Measurements from ENCODE around the gene CTDP1.
"Not testable (repeated sequence)": the region's sequence is repeated elsewhere in the genome, so short reads cannot be mapped to it uniquely, and the experiment has no call there.

Gene CTDP1

DNA sequence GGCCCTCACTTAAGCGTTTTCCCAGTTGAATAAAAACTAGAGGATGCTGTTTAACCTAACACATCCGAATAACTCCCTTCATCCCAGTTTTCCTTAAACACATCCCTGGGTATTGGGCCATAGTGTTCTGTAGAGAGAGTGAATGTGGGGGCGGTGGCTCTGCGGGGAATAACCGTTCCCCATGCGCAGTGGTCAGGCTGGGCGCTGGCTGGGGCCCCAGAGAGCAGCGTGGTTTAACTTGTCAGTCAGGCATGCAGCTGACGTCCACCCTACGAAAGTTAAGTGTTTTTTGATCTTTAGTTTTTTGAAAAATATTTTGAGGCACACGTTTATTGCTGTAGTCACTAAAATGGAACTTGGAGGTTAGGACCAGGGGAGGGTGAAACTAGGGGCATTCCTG lies 33.7 kb downstream of the CTDP1 start:
- H3K4me3 Mint-ChIP-seq: no peak overlapping the region
- H3K36me3 Mint-ChIP-seq: peaks cover 28% of the 10 kb centered on the region
- no peaks in the 10 kb centered on the region for H3K9me3 Mint-ChIP-seq
- no peak overlapping the region for H3K27ac Mint-ChIP-seq
- H3K4me1 Mint-ChIP-seq: peaks cover under 1% of the 10 kb centered on the region
- DNase-seq (ENCODE audit: low spot score in 2 of 2) (no peak), ATAC-seq (ENCODE audit: low read depth) (no peak)
- H3K27me3 Mint-ChIP-seq: no peaks in the 10 kb centered on the region

DNA sequence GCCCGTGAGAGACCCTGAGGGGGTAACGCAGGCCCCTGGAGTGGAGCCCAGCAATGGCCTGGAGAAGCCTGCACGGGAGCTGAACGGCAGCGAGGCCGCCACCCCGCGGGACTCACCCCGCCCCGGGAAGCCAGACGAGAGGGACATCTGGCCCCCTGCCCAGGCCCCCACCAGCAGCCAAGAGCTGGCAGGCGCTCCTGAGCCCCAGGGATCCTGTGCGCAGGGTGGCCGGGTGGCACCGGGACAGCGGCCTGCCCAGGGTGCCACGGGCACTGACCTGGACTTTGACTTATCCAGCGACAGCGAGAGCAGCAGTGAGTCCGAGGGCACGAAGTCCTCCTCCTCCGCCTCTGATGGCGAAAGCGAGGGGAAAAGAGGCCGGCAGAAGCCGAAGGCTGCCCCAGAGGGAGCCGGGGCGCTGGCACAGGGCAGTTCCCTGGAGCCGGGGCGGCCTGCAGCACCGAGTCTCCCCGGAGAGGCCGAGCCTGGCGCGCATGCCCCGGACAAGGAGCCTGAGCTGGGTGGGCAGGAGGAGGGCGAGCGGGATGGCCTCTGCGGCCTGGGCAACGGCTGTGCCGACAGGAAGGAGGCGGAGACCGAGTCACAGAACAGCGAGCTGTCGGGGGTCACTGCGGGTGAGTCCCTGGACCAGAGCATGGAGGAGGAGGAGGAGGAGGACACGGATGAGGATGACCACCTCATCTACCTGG lies 35.1 kb downstream of the CTDP1 start:
- Mint-ChIP-seq H3K4me1 (no peaks in the 10 kb centered on the region), H3K9me3 (peaks cover 1% of the 10 kb centered on the region), H3K4me3 (no peak overlapping the region), H3K36me3 (peaks cover 41% of the 10 kb centered on the region), H3K27ac (no peak overlapping the region), H3K27me3 (no peaks in the 10 kb centered on the region)
- DNase-seq (ENCODE audit: low spot score in 2 of 2): no peak
- ATAC-seq (ENCODE audit: low read depth): no peak

DNA sequence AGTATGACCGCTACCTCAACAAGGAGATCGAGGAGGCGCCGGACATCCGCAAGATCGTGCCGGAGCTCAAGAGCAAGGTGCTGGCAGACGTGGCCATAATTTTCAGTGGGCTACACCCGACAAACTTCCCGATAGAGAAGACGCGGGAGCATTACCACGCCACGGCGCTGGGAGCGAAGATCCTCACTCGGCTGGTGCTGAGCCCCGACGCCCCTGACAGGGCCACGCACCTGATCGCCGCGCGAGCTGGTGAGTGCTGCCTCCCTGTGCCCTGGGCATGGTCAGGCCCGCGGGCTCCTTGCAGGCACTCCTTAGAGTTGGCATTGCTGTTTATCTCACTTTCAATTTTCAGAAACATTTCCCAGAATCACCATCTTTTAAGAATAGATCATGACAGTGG lies 35.7 kb downstream of the CTDP1 start:
- no peak overlapping the region for H3K4me3 Mint-ChIP-seq
- H3K27ac Mint-ChIP-seq: no peak overlapping the region
- H3K27me3 Mint-ChIP-seq: no peaks in the 10 kb centered on the region
- no peaks in the 10 kb centered on the region for H3K4me1 Mint-ChIP-seq
- ATAC-seq (ENCODE audit: low read depth) (no peak), DNase-seq (ENCODE audit: low spot score in 2 of 2) (no peak)
- H3K9me3 Mint-ChIP-seq: peaks cover 1% of the 10 kb centered on the region
- H3K36me3 Mint-ChIP-seq: peaks cover 40% of the 10 kb centered on the region

DNA sequence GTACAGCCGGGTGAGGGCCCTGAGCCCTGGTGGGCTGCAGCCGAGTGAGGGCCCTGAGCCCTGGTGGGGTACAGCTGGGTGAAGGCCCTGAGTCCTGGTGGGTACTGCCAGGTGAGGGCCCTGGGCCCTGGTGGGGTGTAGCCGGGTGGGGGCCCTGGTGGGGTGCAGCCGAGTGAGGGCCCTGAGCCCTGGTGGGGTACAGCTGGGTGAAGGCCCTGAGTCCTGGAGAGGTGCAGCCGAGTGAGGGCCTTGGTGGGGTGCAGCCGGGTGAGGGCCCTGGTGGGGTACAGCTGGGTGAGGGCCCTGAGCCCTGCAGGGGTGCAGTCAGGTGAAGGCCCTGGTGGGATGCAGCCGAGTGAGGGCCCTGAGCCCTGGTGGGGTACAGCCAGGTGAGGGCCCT lies 37.5 kb downstream of the CTDP1 start:
- Mint-ChIP-seq H3K27me3 (no peaks in the 10 kb centered on the region), H3K4me1 (no peaks in the 10 kb centered on the region), H3K4me3 (no peak overlapping the region), H3K36me3 (peaks cover 33% of the 10 kb centered on the region), H3K27ac (no peak overlapping the region), H3K9me3 (peaks cover 1% of the 10 kb centered on the region)
- DNase-seq (ENCODE audit: low spot score in 2 of 2): no peak
- no peak for ATAC-seq (ENCODE audit: low read depth)

DNA sequence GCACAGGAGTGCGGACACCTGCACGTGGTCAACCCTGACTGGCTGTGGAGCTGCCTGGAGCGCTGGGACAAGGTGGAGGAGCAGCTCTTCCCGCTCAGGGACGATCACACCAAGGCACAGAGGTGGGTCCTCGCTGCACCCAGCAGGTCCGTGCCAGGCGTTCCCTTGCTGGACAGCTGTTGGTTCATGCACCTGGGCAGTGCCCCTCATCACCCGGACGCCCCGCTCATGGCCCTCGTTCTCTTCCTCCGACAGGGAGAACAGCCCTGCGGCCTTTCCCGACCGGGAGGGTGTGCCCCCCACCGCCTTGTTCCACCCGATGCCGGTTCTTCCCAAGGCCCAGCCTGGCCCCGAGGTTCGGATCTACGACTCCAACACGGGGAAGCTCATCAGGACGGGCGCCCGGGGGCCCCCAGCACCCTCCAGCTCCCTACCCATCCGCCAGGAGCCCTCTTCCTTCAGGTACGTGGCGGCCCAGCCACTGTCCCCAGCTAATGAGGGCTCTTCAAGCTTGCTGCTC lies 38.0 kb downstream of the CTDP1 start:
- Mint-ChIP-seq H3K4me3 (no peak overlapping the region), H3K27me3 (no peaks in the 10 kb centered on the region), H3K36me3 (peaks cover 33% of the 10 kb centered on the region), H3K4me1 (no peaks in the 10 kb centered on the region), H3K27ac (no peak overlapping the region), H3K9me3 (peaks cover 1% of the 10 kb centered on the region)
- no peak for DNase-seq (ENCODE audit: low spot score in 2 of 2)
- ATAC-seq (ENCODE audit: low read depth): no peak

DNA sequence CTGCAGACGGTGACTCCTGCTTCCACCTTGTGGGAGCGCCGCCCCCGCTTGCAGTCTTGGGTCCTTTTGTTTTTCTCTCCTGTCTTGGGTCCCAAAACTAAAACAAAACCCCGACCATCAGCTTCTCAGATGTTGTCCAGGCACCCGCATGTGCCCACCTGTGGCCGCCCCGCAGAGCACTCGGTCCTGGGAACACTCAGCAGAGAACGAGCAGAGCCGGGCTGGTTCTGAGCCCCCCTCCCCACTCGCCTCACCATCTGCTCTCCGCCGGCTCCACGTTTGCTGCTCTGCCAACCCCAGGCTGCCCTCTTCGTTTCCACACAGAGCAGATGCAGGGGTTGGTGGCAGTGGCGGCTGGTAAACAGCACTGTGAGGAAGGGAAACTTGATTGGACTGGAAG lies 38.5 kb downstream of the CTDP1 start:
- Mint-ChIP-seq H3K4me1 (no peaks in the 10 kb centered on the region), H3K9me3 (peaks cover 1% of the 10 kb centered on the region), H3K27me3 (no peaks in the 10 kb centered on the region), H3K27ac (no peak overlapping the region), H3K4me3 (no peak overlapping the region), H3K36me3 (peaks cover 37% of the 10 kb centered on the region)
- no peak for ATAC-seq (ENCODE audit: low read depth)
- DNase-seq (ENCODE audit: low spot score in 2 of 2): no peak

DNA sequence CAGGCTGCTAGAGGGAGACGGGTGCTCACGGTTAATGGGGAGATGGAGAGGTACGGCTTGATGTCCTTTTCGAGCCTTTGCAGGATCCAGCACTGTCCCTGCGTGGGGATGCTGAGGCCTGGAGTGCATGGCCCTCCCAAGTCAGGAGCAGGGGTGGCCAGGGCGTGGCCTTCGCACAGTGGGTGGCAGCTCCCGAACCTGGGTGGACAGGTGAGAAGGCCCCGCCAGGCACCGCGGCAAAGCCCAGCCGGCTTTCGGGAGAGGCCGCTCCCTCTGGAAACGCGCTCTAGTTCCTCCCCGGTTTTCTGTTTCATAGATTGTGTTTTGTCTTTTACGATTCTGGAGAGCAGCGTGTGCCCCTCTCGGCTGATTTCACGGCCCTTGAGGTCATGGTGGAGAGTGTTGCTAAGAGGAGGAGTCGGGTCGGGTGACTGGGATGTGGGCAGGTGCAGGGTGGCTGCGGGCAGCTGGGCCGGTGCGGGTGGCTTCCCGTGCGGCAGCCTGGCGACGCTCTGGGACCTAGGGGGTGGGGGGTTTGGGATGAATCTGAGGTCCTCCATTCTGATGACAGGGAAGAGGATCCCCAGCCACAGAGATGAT lies 39.4 kb downstream of the CTDP1 start:
- H3K36me3 Mint-ChIP-seq: peaks cover 37% of the 10 kb centered on the region
- H3K27ac Mint-ChIP-seq: no peak overlapping the region
- no peak for ATAC-seq (ENCODE audit: low read depth)

DNA sequence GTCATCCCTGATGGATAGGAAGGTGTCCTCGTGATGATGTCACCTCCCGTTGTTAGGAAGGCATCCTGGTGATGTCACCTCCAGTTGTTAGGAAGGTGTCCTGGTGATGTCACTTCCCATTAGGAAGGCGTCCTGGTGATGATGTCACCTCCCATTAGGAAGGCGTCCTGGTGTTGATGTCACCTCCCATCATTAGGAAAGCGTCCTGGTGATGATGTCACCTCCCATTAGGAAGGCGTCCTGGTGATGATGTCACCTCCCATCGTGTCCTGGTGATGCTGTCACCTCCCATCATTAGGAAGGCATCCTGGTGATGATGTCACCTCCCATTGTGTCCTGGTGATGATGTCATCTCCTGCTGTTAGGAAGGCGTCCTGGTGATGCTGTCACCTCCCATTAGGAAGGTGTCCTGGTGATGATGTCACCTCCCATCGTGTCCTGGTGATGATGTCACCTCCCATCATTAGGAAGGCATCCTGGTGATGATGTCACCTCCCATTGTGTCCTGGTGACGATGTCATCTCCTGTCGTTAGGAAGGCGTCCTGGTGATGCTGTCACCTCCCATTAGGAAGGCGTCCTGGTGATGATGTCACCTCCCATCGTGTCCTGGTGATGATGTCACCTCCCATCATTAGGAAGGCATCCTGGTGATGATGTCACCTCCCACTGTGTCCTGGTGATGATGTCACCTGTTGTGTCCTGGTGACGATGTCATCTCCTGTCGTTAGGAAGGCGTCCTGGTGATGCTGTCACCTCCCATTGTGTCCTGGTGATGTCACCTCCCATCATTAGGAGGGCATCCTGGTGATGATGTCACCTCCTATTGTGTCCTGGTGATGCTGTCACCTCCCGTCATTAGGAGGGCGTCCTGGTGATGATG lies 40.1 kb downstream of the CTDP1 start:
- H3K27me3 Mint-ChIP-seq; H3K27ac Mint-ChIP-seq; H3K9me3 Mint-ChIP-seq; H3K4me1 Mint-ChIP-seq; H3K4me3 Mint-ChIP-seq; DNase-seq (ENCODE audit: low spot score in 2 of 2); ATAC-seq (ENCODE audit: low read depth): not testable (repeated sequence)
- peaks cover 39% of the 10 kb centered on the region for H3K36me3 Mint-ChIP-seq

More for the DNA sequence above, 39.4 kb downstream of the CTDP1 start:
- Mint-ChIP-seq H3K4me1 (no peaks in the 10 kb centered on the region), H3K9me3 (peaks cover 1% of the 10 kb centered on the region), H3K27me3 (no peaks in the 10 kb centered on the region), H3K4me3 (no peak overlapping the region)
- DNase-seq (ENCODE audit: low spot score in 2 of 2): no peak

DNA sequence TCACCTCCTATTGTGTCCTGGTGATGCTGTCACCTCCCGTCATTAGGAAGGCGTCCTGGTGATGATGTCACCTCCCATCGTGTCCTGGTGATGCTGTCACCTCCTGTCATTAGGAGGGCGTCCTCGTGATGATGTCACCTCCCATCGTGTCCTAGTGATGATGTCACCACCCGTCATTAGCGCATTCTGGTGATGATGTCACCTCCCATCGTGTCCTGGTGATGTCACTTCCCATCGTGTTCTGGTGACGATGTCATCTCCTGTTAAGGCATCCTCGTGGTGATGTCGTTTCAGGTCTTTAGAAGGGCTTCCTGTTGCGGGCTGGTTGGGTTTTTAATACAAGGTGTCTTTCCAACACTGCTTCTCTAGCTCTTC lies 40.7 kb downstream of the CTDP1 start:
- no peaks in the 10 kb centered on the region for H3K4me1 Mint-ChIP-seq
- no peak overlapping the region for H3K27ac Mint-ChIP-seq
- no peak overlapping the region for H3K4me3 Mint-ChIP-seq
- H3K9me3 Mint-ChIP-seq: peaks cover 1% of the 10 kb centered on the region
- H3K36me3 Mint-ChIP-seq: peaks cover 41% of the 10 kb centered on the region
- no peak for DNase-seq (ENCODE audit: low spot score in 2 of 2)
- H3K27me3 Mint-ChIP-seq: no peaks in the 10 kb centered on the region
- ATAC-seq (ENCODE audit: low read depth): no peak

DNA sequence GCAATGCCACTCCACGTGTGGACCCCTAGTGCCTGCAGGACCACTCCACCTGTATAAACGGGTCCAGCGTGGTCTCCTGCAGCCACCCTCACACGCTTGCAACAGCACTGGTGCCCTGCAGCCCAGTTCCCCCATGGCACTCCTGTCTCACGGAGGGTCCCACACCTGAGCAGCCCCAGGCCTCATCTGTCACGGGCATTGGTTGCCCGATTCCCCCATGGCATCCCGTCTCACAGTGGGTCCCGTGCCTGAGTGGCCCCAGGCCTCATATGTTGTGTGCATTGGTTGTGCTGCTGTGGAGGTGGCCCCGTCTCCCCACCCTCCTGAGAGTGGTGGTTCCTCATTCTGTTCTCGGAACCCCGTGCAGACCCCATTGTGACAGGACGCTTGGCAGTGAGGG lies 43.4 kb downstream of the CTDP1 start:
- no peak for DNase-seq (ENCODE audit: low spot score in 2 of 2)
- no peaks in the 10 kb centered on the region for H3K27me3 Mint-ChIP-seq
- H3K9me3 Mint-ChIP-seq: peaks cover 1% of the 10 kb centered on the region
- H3K27ac Mint-ChIP-seq: no peak overlapping the region
- no peaks in the 10 kb centered on the region for H3K4me1 Mint-ChIP-seq
- no peak for ATAC-seq (ENCODE audit: low read depth)
- peaks cover 48% of the 10 kb centered on the region for H3K36me3 Mint-ChIP-seq
- H3K4me3 Mint-ChIP-seq: no peak overlapping the region

DNA sequence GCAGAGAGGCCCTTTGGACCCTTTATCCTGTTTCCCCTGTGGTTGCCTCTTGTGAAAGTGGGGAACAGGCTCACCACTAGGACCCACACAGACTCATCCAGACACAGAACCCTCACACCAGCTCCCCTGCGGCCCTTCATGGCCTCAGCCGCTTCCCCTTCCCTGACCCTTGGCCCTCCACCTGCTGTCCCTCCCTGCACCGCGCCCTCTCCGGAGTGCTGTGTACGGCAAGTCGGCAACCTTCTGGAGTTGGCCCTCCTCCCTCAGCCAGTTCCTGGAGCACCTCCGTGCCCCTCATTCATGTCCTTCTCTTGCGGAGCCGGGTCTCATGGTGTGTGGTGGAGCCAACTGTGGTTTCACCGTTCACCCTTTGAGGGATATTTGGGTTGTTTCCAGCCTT lies 44.0 kb downstream of the CTDP1 start:
- H3K4me3 Mint-ChIP-seq: no peak overlapping the region
- no peaks in the 10 kb centered on the region for H3K4me1 Mint-ChIP-seq
- H3K36me3 Mint-ChIP-seq: peaks cover 46% of the 10 kb centered on the region
- H3K27ac Mint-ChIP-seq: no peak overlapping the region
- H3K9me3 Mint-ChIP-seq: peaks cover 1% of the 10 kb centered on the region
- H3K27me3 Mint-ChIP-seq: no peaks in the 10 kb centered on the region
- ATAC-seq (ENCODE audit: low read depth): no peak
- no peak for DNase-seq (ENCODE audit: low spot score in 2 of 2)

DNA sequence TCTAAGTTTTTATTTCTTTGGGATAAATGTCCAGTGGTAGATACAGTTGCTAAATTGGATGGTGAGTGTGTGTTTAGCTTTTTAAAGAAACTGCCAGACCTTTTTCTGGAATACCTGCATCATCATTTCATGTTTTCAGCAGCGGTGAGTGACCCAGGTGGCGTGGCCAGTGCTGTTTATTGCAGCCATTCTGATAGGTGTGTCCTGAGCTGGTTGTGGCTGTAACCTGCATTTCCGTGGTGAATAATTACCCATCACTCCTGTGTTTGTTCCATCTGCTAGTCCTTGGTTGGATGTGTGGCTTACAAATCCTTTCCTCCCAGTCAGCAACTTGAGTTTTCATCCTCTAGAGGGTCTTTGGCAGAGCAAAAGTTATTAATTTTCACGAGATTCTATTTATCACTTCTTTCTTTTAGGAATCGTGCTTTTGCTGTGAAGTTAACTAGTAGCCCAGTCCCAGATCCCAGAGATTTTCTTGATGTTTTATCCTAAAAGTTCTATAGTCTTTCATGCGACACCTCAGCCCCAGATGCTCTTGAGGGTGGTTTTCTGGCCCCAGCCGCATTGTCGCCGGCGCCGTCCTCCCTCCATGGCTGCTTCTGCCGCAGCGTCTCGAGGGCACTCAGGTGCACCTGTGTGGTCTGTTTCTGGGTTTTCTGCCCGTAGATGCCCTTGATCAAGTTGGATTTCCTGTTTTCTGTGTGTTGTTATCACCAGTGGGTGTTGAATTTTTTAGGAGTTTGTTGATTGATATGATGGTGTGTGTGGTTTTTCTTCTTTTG lies 44.9 kb downstream of the CTDP1 start:
- Mint-ChIP-seq H3K9me3 (no peaks in the 10 kb centered on the region), H3K27me3 (no peaks in the 10 kb centered on the region), H3K27ac (no peak overlapping the region), H3K4me1 (no peaks in the 10 kb centered on the region), H3K36me3 (peaks cover 42% of the 10 kb centered on the region), H3K4me3 (no peak overlapping the region)
- ATAC-seq (ENCODE audit: low read depth) (no peak), DNase-seq (ENCODE audit: low spot score in 2 of 2) (no peak)

DNA sequence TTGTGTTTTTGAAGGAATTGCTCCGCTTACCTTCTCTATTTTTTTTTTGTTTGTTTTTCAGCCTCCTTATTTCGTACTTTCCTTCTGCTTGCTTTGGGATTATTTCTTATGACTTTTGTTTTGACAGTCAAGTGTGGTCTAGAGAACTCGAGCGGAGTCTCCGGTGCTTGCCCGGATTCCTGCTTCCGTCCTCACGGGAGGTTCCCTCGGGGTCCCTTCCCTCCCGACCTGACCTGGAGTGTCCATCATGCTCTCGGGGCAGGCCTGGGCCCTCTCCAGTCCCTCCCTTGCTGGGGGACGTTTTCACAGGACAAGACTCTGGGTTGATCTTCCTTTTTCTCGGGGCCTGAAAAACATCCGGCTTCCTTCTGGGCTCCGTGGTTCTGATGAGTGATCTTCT lies 45.9 kb downstream of the CTDP1 start:
- H3K36me3 Mint-ChIP-seq: peaks cover 50% of the 10 kb centered on the region
- H3K9me3 Mint-ChIP-seq: no peaks in the 10 kb centered on the region
- no peaks in the 10 kb centered on the region for H3K4me1 Mint-ChIP-seq
- DNase-seq (ENCODE audit: low spot score in 2 of 2) (no peak), ATAC-seq (ENCODE audit: low read depth) (no peak)
- H3K4me3 Mint-ChIP-seq: no peak overlapping the region
- no peak overlapping the region for H3K27ac Mint-ChIP-seq
- H3K27me3 Mint-ChIP-seq: no peaks in the 10 kb centered on the region

DNA sequence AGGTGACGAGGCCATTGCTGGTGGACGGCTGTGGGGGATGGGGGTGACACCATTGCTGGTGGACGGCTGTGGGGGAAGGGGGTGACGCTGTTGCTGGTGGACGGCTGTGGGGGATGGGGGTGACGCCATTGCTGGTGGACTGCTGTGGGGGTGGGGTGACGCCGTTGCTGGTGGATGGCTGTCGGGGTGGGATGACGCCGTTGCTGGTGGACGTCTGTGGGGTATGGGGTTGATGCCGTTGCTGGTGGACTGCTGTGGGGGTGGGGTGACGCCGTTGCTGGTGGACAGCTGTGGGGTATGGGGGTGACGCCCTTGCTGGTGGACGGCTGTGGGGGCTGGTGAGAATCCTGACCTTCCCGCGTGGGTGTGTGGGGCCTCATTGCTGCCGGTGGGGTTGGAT lies 47.1 kb downstream of the CTDP1 start:
- no peak for DNase-seq (ENCODE audit: low spot score in 2 of 2)
- H3K4me1 Mint-ChIP-seq: no peaks in the 10 kb centered on the region
- H3K27ac Mint-ChIP-seq: no peak overlapping the region
- H3K36me3 Mint-ChIP-seq: peaks cover 50% of the 10 kb centered on the region
- H3K4me3 Mint-ChIP-seq: no peak overlapping the region
- ATAC-seq (ENCODE audit: low read depth): no peak
- no peaks in the 10 kb centered on the region for H3K9me3 Mint-ChIP-seq
- H3K27me3 Mint-ChIP-seq: no peaks in the 10 kb centered on the region
